Right lobe of liver (tissue), 4 donors: ENCODE measurements around the gene NPEPPS.
"Not testable (repeated sequence)": the region's sequence is repeated elsewhere in the genome, so short reads cannot be mapped to it uniquely, and the experiment has no call there.

Source experiments
- CTCF ChIP-seq, 4 donors: fragments of 200-600 bp in 3 of 4; fragments of 450-650 bp in 1 of 4; IDR thresholded peaks; one replicate each; pipeline versions ENCODE4 v1.5.1 to v1.8.0; 2016 to 2022; ENCODE audit warnings: antibody characterized with exemption in 4 of 4, mild to moderate bottlenecking in 2 of 4
- POLR2A ChIP-seq: fragments of 450-650 bp; IDR thresholded peaks from one replicate; pipeline ENCODE4 v1.6.1; 2017; ENCODE audit warnings: antibody characterized with exemption, mild to moderate bottlenecking
- donor health status: DM: no; HTN: no; CAD: no.
- donor health status: DM: no; HTN: no; CAD: no.
- donor health status: DM: no; HTN: yes; CAD: no.

DNA sequence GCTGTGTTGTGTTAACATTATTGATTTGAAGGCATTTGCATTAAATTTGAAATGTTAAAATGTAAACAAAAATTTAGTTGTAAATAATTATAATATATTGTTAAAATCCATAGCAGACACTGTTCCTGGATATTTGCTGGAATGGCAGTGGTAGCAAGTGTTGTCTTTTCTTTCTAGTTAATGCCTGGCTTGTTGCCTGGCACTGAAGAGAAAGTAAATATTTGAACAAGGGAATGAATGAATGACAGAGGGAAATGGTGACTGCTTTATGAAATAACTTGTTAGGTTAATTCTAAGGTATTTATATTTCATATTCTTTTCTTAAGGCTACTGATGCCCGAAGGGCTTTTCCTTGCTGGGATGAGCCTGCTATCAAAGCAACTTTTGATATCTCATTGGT is 51.5 kb downstream of the NPEPPS start:
- TF ChIP-seq POLR2A; CTCF (IDR thresholded peaks at IDR 0.05): not testable (repeated sequence)
